Measurements from ENCODE around the gene SSH3. TPM values are rescaled to one million over a fixed set of nuclear protein-coding genes. Genes with fewer than 3 reads are reported as not detected.

SSH3 gene
- total RNA-seq, 1 experiment from 2014 or later, result 57.8 TPM

DNA sequence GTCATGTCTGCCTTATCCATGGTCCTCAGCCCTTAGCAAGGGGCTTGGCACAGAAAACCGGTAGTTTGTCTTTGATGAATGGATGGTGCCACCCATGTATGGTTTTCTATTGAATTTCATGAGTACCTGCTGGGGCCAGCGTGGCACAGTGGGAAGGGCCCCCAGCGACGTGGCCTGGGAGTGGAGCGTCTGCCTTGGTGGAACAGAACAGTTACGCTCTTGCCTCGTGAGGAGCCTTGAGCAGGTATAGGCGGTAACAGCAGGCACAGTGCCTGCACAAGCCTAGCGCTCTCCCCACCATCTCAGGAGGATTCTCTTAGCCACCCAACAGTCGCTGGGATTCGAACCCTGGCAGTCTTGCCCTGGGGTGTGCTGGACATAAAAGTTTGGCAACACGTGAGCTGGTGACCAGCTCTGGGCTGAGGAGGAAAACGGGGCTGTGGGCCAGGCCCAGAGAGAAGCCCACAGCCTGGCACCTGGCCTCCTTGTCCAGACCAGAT lies 3.0 kb upstream of the SSH3 start:
- Histone ChIP-seq H3K79me2 (ENCODE audit: insufficient read depth, low read length) (peaks cover 19% of the 10 kb centered on the region), H3K4me1 (ENCODE audit: control insufficient read depth in 1 of 2, insufficient read depth in 2 of 2, low read length in 2 of 2) (peaks cover 17 to 23% of the 10 kb centered on the region in 2 experiments), H4K20me1 (ENCODE audit: insufficient read depth) (no peaks in the 10 kb centered on the region), H3K27me3 (ENCODE audit: insufficient read depth, low read length) (no peaks in the 10 kb centered on the region), H3K4me2 (ENCODE audit: low read length) (no peak overlapping the region), H3K9me3 (ENCODE audit: control insufficient read depth in 1 of 2, insufficient read depth in 1 of 2, low read depth in 1 of 2, low read length in 2 of 2) (peaks cover 0 to 11% of the 10 kb centered on the region in 2 experiments; a peak in 1 of 4 replicates), H3K9ac (ENCODE audit: low read length) (no peak overlapping the region), H2AFZ (ENCODE audit: low read depth, low read length, poor library complexity, severe bottlenecking) (no peak overlapping the region), H3K4me3 (replicated peaks in 1 of 2; ENCODE audit: low read depth in 1 of 2, low read length in 2 of 2) (no peak overlapping the region), H3K27ac (ENCODE audit: low read depth, low read length) (no peak overlapping the region), H3K36me3 (ENCODE audit: control insufficient read depth in 1 of 2, insufficient read depth in 2 of 2, low read length in 2 of 2) (0 out of 4 replicates have a peak, but pooled peaks cover 3 to 10% of the 10 kb centered on the region in 2 experiments), H3K9me2 (ENCODE audit: insufficient read depth) (no peaks in the 10 kb centered on the region)
- ATAC-seq, result no peak
- intact Hi-C loops (cut with micrococcal nuclease), result no loop called here
- POLR2A ChIA-PET, result no interaction called here
- CTCF ChIA-PET, result no interaction called here
- RAD21 ChIA-PET (ENCODE audit: low non-redundant PET in 1 of 2, low total read pairs in 2 of 2, uncharacterized antibody in 2 of 2, unreplicated experiment in 2 of 2), result no interaction called here
- TF ChIP-seq CEBPB (IDR thresholded peaks at IDR 0.05; ENCODE audit: low read depth) (no peak), SRF (IDR thresholded peaks at IDR 0.05; ENCODE audit: low read depth) (no peak), POLR2AphosphoS5 (IDR thresholded peaks at IDR 0.05; ENCODE audit: low read depth, low read length) (no peak), EZH2 (IDR thresholded peaks at IDR 0.05) (no peak), POLR2A (IDR thresholded peaks at IDR 0.05; ENCODE audit: borderline replicate concordance, extremely low read depth, insufficient read depth, insufficient read length) (no peak), SIN3A (IDR thresholded peaks at IDR 0.05; ENCODE audit: low read depth) (no peak), ZNF274 (IDR thresholded peaks at IDR 0.05; ENCODE audit: low read depth, low read length) (no peak), SP1 (IDR thresholded peaks at IDR 0.05; ENCODE audit: low read depth) (no peak), CBX3 (IDR thresholded peaks at IDR 0.05; ENCODE audit: low read depth) (no peak), TCF7L2 (IDR thresholded peaks at IDR 0.05; ENCODE audit: borderline replicate concordance, extremely low read depth, insufficient read depth, insufficient read length) (no peak), EGR1 (IDR thresholded peaks at IDR 0.05; ENCODE audit: low read depth) (no peak), ELF1 (IDR thresholded peaks at IDR 0.05; ENCODE audit: borderline replicate concordance, low read depth) (no peak), YY1 (IDR thresholded peaks at IDR 0.05; ENCODE audit: extremely low read depth, insufficient replicate concordance, low read depth, low read length) (no peak), ZFX (IDR thresholded peaks at IDR 0.05) (no peak)
- TF ChIP-seq, protein P1, sequence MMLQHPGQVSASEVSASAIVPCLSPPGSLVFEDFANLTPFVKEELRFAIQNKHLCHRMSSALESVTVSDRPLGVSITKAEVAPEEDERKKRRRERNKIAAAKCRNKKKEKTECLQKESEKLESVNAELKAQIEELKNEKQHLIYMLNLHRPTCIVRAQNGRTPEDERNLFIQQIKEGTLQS (IDR thresholded peaks at IDR 0.05), result no peak
- TF ChIP-seq, protein P2, sequence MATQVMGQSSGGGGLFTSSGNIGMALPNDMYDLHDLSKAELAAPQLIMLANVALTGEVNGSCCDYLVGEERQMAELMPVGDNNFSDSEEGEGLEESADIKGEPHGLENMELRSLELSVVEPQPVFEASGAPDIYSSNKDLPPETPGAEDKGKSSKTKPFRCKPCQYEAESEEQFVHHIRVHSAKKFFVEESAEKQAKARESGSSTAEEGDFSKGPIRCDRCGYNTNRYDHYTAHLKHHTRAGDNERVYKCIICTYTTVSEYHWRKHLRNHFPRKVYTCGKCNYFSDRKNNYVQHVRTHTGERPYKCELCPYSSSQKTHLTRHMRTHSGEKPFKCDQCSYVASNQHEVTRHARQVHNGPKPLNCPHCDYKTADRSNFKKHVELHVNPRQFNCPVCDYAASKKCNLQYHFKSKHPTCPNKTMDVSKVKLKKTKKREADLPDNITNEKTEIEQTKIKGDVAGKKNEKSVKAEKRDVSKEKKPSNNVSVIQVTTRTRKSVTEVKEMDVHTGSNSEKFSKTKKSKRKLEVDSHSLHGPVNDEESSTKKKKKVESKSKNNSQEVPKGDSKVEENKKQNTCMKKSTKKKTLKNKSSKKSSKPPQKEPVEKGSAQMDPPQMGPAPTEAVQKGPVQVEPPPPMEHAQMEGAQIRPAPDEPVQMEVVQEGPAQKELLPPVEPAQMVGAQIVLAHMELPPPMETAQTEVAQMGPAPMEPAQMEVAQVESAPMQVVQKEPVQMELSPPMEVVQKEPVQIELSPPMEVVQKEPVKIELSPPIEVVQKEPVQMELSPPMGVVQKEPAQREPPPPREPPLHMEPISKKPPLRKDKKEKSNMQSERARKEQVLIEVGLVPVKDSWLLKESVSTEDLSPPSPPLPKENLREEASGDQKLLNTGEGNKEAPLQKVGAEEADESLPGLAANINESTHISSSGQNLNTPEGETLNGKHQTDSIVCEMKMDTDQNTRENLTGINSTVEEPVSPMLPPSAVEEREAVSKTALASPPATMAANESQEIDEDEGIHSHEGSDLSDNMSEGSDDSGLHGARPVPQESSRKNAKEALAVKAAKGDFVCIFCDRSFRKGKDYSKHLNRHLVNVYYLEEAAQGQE (IDR thresholded peaks at IDR 0.05; ENCODE audit: low read depth), result no peak
- TF ChIP-seq, protein P3, sequence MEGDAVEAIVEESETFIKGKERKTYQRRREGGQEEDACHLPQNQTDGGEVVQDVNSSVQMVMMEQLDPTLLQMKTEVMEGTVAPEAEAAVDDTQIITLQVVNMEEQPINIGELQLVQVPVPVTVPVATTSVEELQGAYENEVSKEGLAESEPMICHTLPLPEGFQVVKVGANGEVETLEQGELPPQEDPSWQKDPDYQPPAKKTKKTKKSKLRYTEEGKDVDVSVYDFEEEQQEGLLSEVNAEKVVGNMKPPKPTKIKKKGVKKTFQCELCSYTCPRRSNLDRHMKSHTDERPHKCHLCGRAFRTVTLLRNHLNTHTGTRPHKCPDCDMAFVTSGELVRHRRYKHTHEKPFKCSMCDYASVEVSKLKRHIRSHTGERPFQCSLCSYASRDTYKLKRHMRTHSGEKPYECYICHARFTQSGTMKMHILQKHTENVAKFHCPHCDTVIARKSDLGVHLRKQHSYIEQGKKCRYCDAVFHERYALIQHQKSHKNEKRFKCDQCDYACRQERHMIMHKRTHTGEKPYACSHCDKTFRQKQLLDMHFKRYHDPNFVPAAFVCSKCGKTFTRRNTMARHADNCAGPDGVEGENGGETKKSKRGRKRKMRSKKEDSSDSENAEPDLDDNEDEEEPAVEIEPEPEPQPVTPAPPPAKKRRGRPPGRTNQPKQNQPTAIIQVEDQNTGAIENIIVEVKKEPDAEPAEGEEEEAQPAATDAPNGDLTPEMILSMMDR (IDR thresholded peaks at IDR 0.05 in 2 of 3, conservative IDR thresholded peaks at IDR 0.05 in 1 of 3; ENCODE audit: borderline replicate concordance in 1 of 3, insufficient read depth in 1 of 3, low read depth in 2 of 3, low read length in 2 of 3), result no peak
- DNase-seq (ENCODE audit: low read depth, low spot score), result no peak
- no TSS peak for BruUV-seq (replicated peaks)

Data from HCT116 (cell line).